ENCODE measurements around the gene IGSF21. TPM values are rescaled to one million over a fixed set of nuclear protein-coding genes. Genes with fewer than 3 reads are reported as not detected.

Gene IGSF21
- total and polyA plus RNA-seq, 2 donors (not counting 3 experiments of a cell fraction or from before 2014, with no cell fraction given): not detected

- Histone ChIP-seq H3K79me2 (ENCODE audit: control insufficient read depth, insufficient read depth, low read length) (no peaks in the 10 kb centered on the region), H3K4me3 (replicated peaks in 1 of 3; ENCODE audit: insufficient read depth in 1 of 3, low read depth in 1 of 3, low read length in 3 of 3) (no peak overlapping the region), H4K20me1 (replicated peaks; ENCODE audit: control insufficient read depth, extremely low read depth, insufficient read depth, low read length) (no peaks in the 10 kb centered on the region), H3K27me3 (ENCODE audit: control insufficient read depth in 2 of 2, insufficient read depth in 2 of 2, low read length in 2 of 2) (no peaks in the 10 kb centered on the region), H3K4me1 (ENCODE audit: control insufficient read depth, extremely low read depth, insufficient read depth, low read length) (no peaks in the 10 kb centered on the region), H3K9ac (replicated peaks; ENCODE audit: extremely low read depth, insufficient read depth, low read length) (no peak overlapping the region), H3K4me2 (ENCODE audit: insufficient read depth, low read length) (no peak overlapping the region), H3K9me1 (replicated peaks; ENCODE audit: control insufficient read depth, extremely low read depth, insufficient read depth, low read length) (no peaks in the 10 kb centered on the region), H3K36me3 (ENCODE audit: control insufficient read depth in 2 of 2, extremely low read depth in 1 of 2, insufficient read depth in 2 of 2, low read length in 2 of 2) (no peaks in the 10 kb centered on the region), H2AFZ (ENCODE audit: low read depth, low read length) (no peak overlapping the region), H3K27ac (ENCODE audit: insufficient read depth, low read depth, low read length) (no peak overlapping the region), H3K9me3 (replicated peaks; ENCODE audit: control insufficient read depth, insufficient read depth, low read length) (no peaks in the 10 kb centered on the region)
- TF ChIP-seq POLR2AphosphoS5 (IDR thresholded peaks at IDR 0.05; ENCODE audit: insufficient read depth, low read depth, low read length) (no peak), CTCF (IDR thresholded peaks at IDR 0.05; ENCODE audit: extremely low read depth in 1 of 2, insufficient read depth in 1 of 2, low read depth in 1 of 2, low read length in 2 of 2) (no peak), EZH2 (IDR thresholded peaks at IDR 0.05; ENCODE audit: borderline replicate concordance, low read depth, low read length, severe bottlenecking) (no peak), MAX (IDR thresholded peaks at IDR 0.05; ENCODE audit: insufficient read depth, insufficient read length) (no peak), GATA2 (IDR thresholded peaks at IDR 0.05; ENCODE audit: insufficient read depth, insufficient read length, low read depth, low read length) (no peak), FOS (IDR thresholded peaks at IDR 0.05; ENCODE audit: borderline replicate concordance, insufficient read depth, low read length) (no peak), POLR2A (IDR thresholded peaks at IDR 0.05; ENCODE audit: low read depth, low read length) (no peak), MYC (IDR thresholded peaks at IDR 0.05; ENCODE audit: low read depth, low read length) (no peak), JUN (IDR thresholded peaks at IDR 0.05; ENCODE audit: borderline replicate concordance, insufficient read depth, insufficient read length, low read depth) (no peak)
- FAIRE-seq (no peak), DNase-seq (ENCODE audit: low read depth, low spot score) (no peak)
- POLR2A ChIA-PET: no interaction called here
- intact Hi-C loops (cut with micrococcal nuclease): no loop called here
- dilution Hi-C loops (cut with MboI; ENCODE audit: extremely low pct_ligation_motif_present, low sequenced_read_pairs): no loop called here
- CTCF ChIA-PET: no interaction called here
- no TSS peak for BruUV-seq (replicated peaks)
These were observed 196.7 kb downstream of the IGSF21 start for GRCh38 chr1:18304151-18304869.
